ENCODE data around the gene RAX2.

Gene RAX2

GRCh38 chr19:3785938-3786824, 14.2 kb upstream of the RAX2 start, which contains the start of gene MATK:
Gene MATK (minus strand): TSS chr19:3786381. CDS start chr19:3785135, 1,246 bp downstream.
- H3K27me3 ChIP-seq (ENCODE audit: control insufficient read depth in 1 of 2, insufficient read depth in 2 of 2, low read length in 2 of 2), result peaks cover 6 to 11% of the 10 kb centered on the region in 2 donors

GRCh38 chr19:3785451-3785937, 13.5 kb upstream of the RAX2 start:
- peaks cover 0 to 4% of the 10 kb centered on the region in 2 donors for H3K4me1 ChIP-seq (ENCODE audit: control insufficient read depth in 1 of 2, insufficient read depth in 2 of 2, low read length in 2 of 2)
- H3K9me3 ChIP-seq (ENCODE audit: control insufficient read depth in 1 of 2, low read length in 2 of 2), result peaks cover 16 to 17% of the 10 kb centered on the region in 2 donors
- peaks cover 4 to 11% of the 10 kb centered on the region in 2 donors for H3K27me3 ChIP-seq (ENCODE audit: control insufficient read depth in 1 of 2, insufficient read depth in 2 of 2, low read length in 2 of 2)
- no peak overlapping the region for H3K9ac ChIP-seq (ENCODE audit: low read depth in 1 of 2, low read length in 2 of 2)
- no peaks in the 10 kb centered on the region for H3K36me3 ChIP-seq (ENCODE audit: control insufficient read depth in 1 of 2, insufficient read depth in 2 of 2, low read length in 2 of 2)
- H3K4me3 ChIP-seq (ENCODE audit: low read depth in 1 of 2, low read length in 2 of 2), result peak overlapping the region; percentile 46 to 63
- H3K27ac ChIP-seq (ENCODE audit: low read depth, low read length), result no peak overlapping the region

More at GRCh38 chr19:3785938-3786824, 14.2 kb upstream of the RAX2 start, which contains the start of gene MATK:
- Histone ChIP-seq H3K9me3 (ENCODE audit: control insufficient read depth in 1 of 2, low read length in 2 of 2) (peaks cover 13 to 14% of the 10 kb centered on the region in 2 donors), H3K36me3 (ENCODE audit: control insufficient read depth in 1 of 2, insufficient read depth in 2 of 2, low read length in 2 of 2) (no peaks in the 10 kb centered on the region), H3K9ac (ENCODE audit: low read depth in 1 of 2, low read length in 2 of 2) (no peak within 1 kb of the TSS), H3K4me3 (ENCODE audit: low read depth in 1 of 2, low read length in 2 of 2) (peak within 1 kb of the TSS; percentile 46 to 63), H3K4me1 (ENCODE audit: control insufficient read depth in 1 of 2, insufficient read depth in 2 of 2, low read length in 2 of 2) (peaks cover 0 to 4% of the 10 kb centered on the region in 2 donors), H3K27ac (ENCODE audit: low read depth, low read length) (no peak within 1 kb of the TSS)

- Histone ChIP-seq H3K4me1 (ENCODE audit: control insufficient read depth in 1 of 2, insufficient read depth in 2 of 2, low read length in 2 of 2) (peaks cover 0 to 4% of the 10 kb centered on the region in 2 donors), H3K9ac (ENCODE audit: low read depth in 1 of 2, low read length in 2 of 2) (no peak overlapping the region), H3K27ac (ENCODE audit: low read depth, low read length) (no peak overlapping the region), H3K9me3 (ENCODE audit: control insufficient read depth in 1 of 2, low read length in 2 of 2) (peaks cover 16 to 17% of the 10 kb centered on the region in 2 donors), H3K27me3 (ENCODE audit: control insufficient read depth in 1 of 2, insufficient read depth in 2 of 2, low read length in 2 of 2) (peaks cover 3 to 11% of the 10 kb centered on the region in 2 donors), H3K36me3 (ENCODE audit: control insufficient read depth in 1 of 2, insufficient read depth in 2 of 2, low read length in 2 of 2) (no peaks in the 10 kb centered on the region), H3K4me3 (ENCODE audit: low read depth in 1 of 2, low read length in 2 of 2) (peak overlapping the region; percentile 46 to 63)
Observed at GRCh38 chr19:3784607-3785450, 12.8 kb upstream of the RAX2 start.

GRCh38 chr19:3783660-3784584, 11.9 kb upstream of the RAX2 start:
- Histone ChIP-seq H3K27ac (ENCODE audit: low read depth, low read length) (no peak overlapping the region), H3K4me3 (ENCODE audit: low read depth in 1 of 2, low read length in 2 of 2) (no peak overlapping the region), H3K36me3 (ENCODE audit: control insufficient read depth in 1 of 2, insufficient read depth in 2 of 2, low read length in 2 of 2) (no peaks in the 10 kb centered on the region), H3K9ac (ENCODE audit: low read depth in 1 of 2, low read length in 2 of 2) (no peak overlapping the region), H3K4me1 (ENCODE audit: control insufficient read depth in 1 of 2, insufficient read depth in 2 of 2, low read length in 2 of 2) (peaks cover 0 to 4% of the 10 kb centered on the region in 2 donors), H3K9me3 (ENCODE audit: control insufficient read depth in 1 of 2, low read length in 2 of 2) (peaks cover 16 to 17% of the 10 kb centered on the region in 2 donors), H3K27me3 (ENCODE audit: control insufficient read depth in 1 of 2, insufficient read depth in 2 of 2, low read length in 2 of 2) (peaks cover 3 to 11% of the 10 kb centered on the region in 2 donors)

GRCh38 chr19:3782903-3783302, 10.9 kb upstream of the RAX2 start:
- Histone ChIP-seq H3K27me3 (ENCODE audit: control insufficient read depth in 1 of 2, insufficient read depth in 2 of 2, low read length in 2 of 2) (peaks cover 3 to 11% of the 10 kb centered on the region in 2 donors), H3K27ac (ENCODE audit: low read depth, low read length) (no peak overlapping the region), H3K9me3 (ENCODE audit: control insufficient read depth in 1 of 2, low read length in 2 of 2) (peaks cover 16 to 17% of the 10 kb centered on the region in 2 donors), H3K4me3 (ENCODE audit: low read depth in 1 of 2, low read length in 2 of 2) (no peak overlapping the region), H3K9ac (ENCODE audit: low read depth in 1 of 2, low read length in 2 of 2) (no peak overlapping the region), H3K4me1 (ENCODE audit: control insufficient read depth in 1 of 2, insufficient read depth in 2 of 2, low read length in 2 of 2) (peaks cover 0 to 4% of the 10 kb centered on the region in 2 donors), H3K36me3 (ENCODE audit: control insufficient read depth in 1 of 2, insufficient read depth in 2 of 2, low read length in 2 of 2) (no peaks in the 10 kb centered on the region)

- H3K4me3 ChIP-seq (ENCODE audit: low read depth in 1 of 2, low read length in 2 of 2), result no peak overlapping the region
- no peak overlapping the region for H3K27ac ChIP-seq (ENCODE audit: low read depth, low read length)
- H3K27me3 ChIP-seq (ENCODE audit: control insufficient read depth in 1 of 2, insufficient read depth in 2 of 2, low read length in 2 of 2), result peaks cover 3 to 11% of the 10 kb centered on the region in 2 donors
- H3K9ac ChIP-seq (ENCODE audit: low read depth in 1 of 2, low read length in 2 of 2), result no peak overlapping the region
- H3K36me3 ChIP-seq (ENCODE audit: control insufficient read depth in 1 of 2, insufficient read depth in 2 of 2, low read length in 2 of 2), result no peaks in the 10 kb centered on the region
- peaks cover 16 to 17% of the 10 kb centered on the region in 2 donors for H3K9me3 ChIP-seq (ENCODE audit: control insufficient read depth in 1 of 2, low read length in 2 of 2)
- H3K4me1 ChIP-seq (ENCODE audit: control insufficient read depth in 1 of 2, insufficient read depth in 2 of 2, low read length in 2 of 2), result peaks cover 0 to 4% of the 10 kb centered on the region in 2 donors
Observed at GRCh38 chr19:3782330-3782729, 10.3 kb upstream of the RAX2 start.

GRCh38 chr19:3781603-3782002, 9.6 kb upstream of the RAX2 start:
- Histone ChIP-seq H3K9me3 (ENCODE audit: control insufficient read depth in 1 of 2, low read length in 2 of 2) (peaks cover 16 to 17% of the 10 kb centered on the region in 2 donors), H3K27me3 (ENCODE audit: control insufficient read depth in 1 of 2, insufficient read depth in 2 of 2, low read length in 2 of 2) (peaks cover 0 to 11% of the 10 kb centered on the region in 2 donors), H3K9ac (ENCODE audit: low read depth in 1 of 2, low read length in 2 of 2) (no peak overlapping the region), H3K27ac (ENCODE audit: low read depth, low read length) (no peak overlapping the region), H3K4me1 (ENCODE audit: control insufficient read depth in 1 of 2, insufficient read depth in 2 of 2, low read length in 2 of 2) (peaks cover 0 to 4% of the 10 kb centered on the region in 2 donors), H3K36me3 (ENCODE audit: control insufficient read depth in 1 of 2, insufficient read depth in 2 of 2, low read length in 2 of 2) (no peaks in the 10 kb centered on the region), H3K4me3 (ENCODE audit: low read depth in 1 of 2, low read length in 2 of 2) (no peak overlapping the region)

- peaks cover 0 to 11% of the 10 kb centered on the region in 2 donors for H3K27me3 ChIP-seq (ENCODE audit: control insufficient read depth in 1 of 2, insufficient read depth in 2 of 2, low read length in 2 of 2)
- H3K9me3 ChIP-seq (ENCODE audit: control insufficient read depth in 1 of 2, low read length in 2 of 2), result peaks cover 16 to 17% of the 10 kb centered on the region in 2 donors
- H3K27ac ChIP-seq (ENCODE audit: low read depth, low read length), result no peak overlapping the region
Observed at GRCh38 chr19:3780786-3781304, 8.8 kb upstream of the RAX2 start.

More at GRCh38 chr19:3780786-3781304, 8.8 kb upstream of the RAX2 start:
- H3K36me3 ChIP-seq (ENCODE audit: control insufficient read depth in 1 of 2, insufficient read depth in 2 of 2, low read length in 2 of 2), result no peaks in the 10 kb centered on the region
- no peak overlapping the region for H3K4me3 ChIP-seq (ENCODE audit: low read depth in 1 of 2, low read length in 2 of 2)
- H3K9ac ChIP-seq (ENCODE audit: low read depth in 1 of 2, low read length in 2 of 2), result no peak overlapping the region
- peaks cover 0 to 4% of the 10 kb centered on the region in 2 donors for H3K4me1 ChIP-seq (ENCODE audit: control insufficient read depth in 1 of 2, insufficient read depth in 2 of 2, low read length in 2 of 2)
